ENCODE results near the gene ARSB. TPM values are rescaled to one million over a fixed set of nuclear protein-coding genes. Genes with fewer than 3 reads are reported as not detected.

The ARSB gene
- total RNA-seq, 1 donor from 2014 or later, result 21.6 TPM

- no peak for ATAC-seq
- no peaks in the 10 kb centered on the region for H3K9me3 ChIP-seq
- no peak for DNase-seq
- no peak overlapping the region for H3K27ac ChIP-seq
- H3K4me1 ChIP-seq, result no peaks in the 10 kb centered on the region
- H3K4me3 ChIP-seq, result no peak overlapping the region
- intact Hi-C loops (cut with DNase I), result no loop called here
- no peaks in the 10 kb centered on the region for H3K36me3 ChIP-seq
- no peak for TF ChIP-seq CTCF (IDR thresholded peaks at IDR 0.05)
- H3K27me3 ChIP-seq (ENCODE audit: low read depth), result no peaks in the 10 kb centered on the region
Measured at GRCh38 chr5:78837836-78838235, 147.3 kb downstream of the ARSB start.

- intact Hi-C loops (cut with DNase I), result no loop called here
- TF ChIP-seq CTCF (IDR thresholded peaks at IDR 0.05), result no peak
Measured at GRCh38 chr5:78835176-78835575, 149.9 kb downstream of the ARSB start.

GRCh38 chr5:78833284-78833683 is 151.8 kb downstream of the ARSB start:
- no peak for DNase-seq
- TF ChIP-seq CTCF (IDR thresholded peaks at IDR 0.05), result no peak
- H3K4me3 ChIP-seq, result no peak overlapping the region
- no peaks in the 10 kb centered on the region for H3K36me3 ChIP-seq
- intact Hi-C loops (cut with DNase I), result no loop called here
- H3K9me3 ChIP-seq, result no peaks in the 10 kb centered on the region
- ATAC-seq, result no peak
- peaks cover 6% of the 10 kb centered on the region for H3K4me1 ChIP-seq
- H3K27me3 ChIP-seq (ENCODE audit: low read depth), result no peaks in the 10 kb centered on the region
- H3K27ac ChIP-seq, result no peak overlapping the region

More at GRCh38 chr5:78835176-78835575, 149.9 kb downstream of the ARSB start:
- Histone ChIP-seq H3K36me3 (no peaks in the 10 kb centered on the region), H3K4me3 (no peak overlapping the region), H3K27ac (no peak overlapping the region), H3K9me3 (no peaks in the 10 kb centered on the region), H3K27me3 (ENCODE audit: low read depth) (no peaks in the 10 kb centered on the region), H3K4me1 (peaks cover 6% of the 10 kb centered on the region)
- ATAC-seq, result no peak
- no peak for DNase-seq

GRCh38 chr5:78830528-78831046 is 154.5 kb downstream of the ARSB start:
- Histone ChIP-seq H3K36me3 (no peaks in the 10 kb centered on the region), H3K27me3 (ENCODE audit: low read depth) (no peaks in the 10 kb centered on the region), H3K4me1 (peaks cover 6% of the 10 kb centered on the region), H3K9me3 (no peaks in the 10 kb centered on the region), H3K4me3 (no peak overlapping the region), H3K27ac (no peak overlapping the region)
- ATAC-seq (no peak), DNase-seq (no peak)
- no peak for TF ChIP-seq CTCF (IDR thresholded peaks at IDR 0.05)
- intact Hi-C loops (cut with DNase I), result no loop called here

- no peaks in the 10 kb centered on the region for H3K36me3 ChIP-seq
- H3K4me3 ChIP-seq, result no peak overlapping the region
- H3K27ac ChIP-seq, result no peak overlapping the region
- DNase-seq, result no peak
- H3K4me1 ChIP-seq, result peaks cover 6% of the 10 kb centered on the region
- intact Hi-C loops (cut with DNase I), result no loop called here
- no peaks in the 10 kb centered on the region for H3K27me3 ChIP-seq (ENCODE audit: low read depth)
- H3K9me3 ChIP-seq, result no peaks in the 10 kb centered on the region
- no peak for ATAC-seq
- no peak for TF ChIP-seq CTCF (IDR thresholded peaks at IDR 0.05)
Measured at GRCh38 chr5:78829811-78830527, 155.1 kb downstream of the ARSB start.
